Activated CD4-positive, alpha-beta T cell treated with anti-CD3 and anti-CD28 coated beads for 36 hours (primary cell): Measurements from ENCODE around the gene FNDC1. TPM values are rescaled to one million over a fixed set of nuclear protein-coding genes. Genes with fewer than 3 reads are reported as not detected.

Source experiments
- ATAC-seq: fragments of 200-7000 bp; cut with Tn5 transposase; one replicate; pipeline ENCODE4 v1.10.0; 2021; ENCODE audit warnings: mild to moderate bottlenecking, moderate library complexity
- CTCF ChIA-PET: fragments of 350-600 bp; sonication (Branson Sonifier 250); formaldehyde crosslinking; loops from one replicate; lab custom pipeline; 2021; ENCODE audit warnings: antibody characterized with exemption; lab: Charles Lee
- POLR2A ChIA-PET: fragments of 350-600 bp; sonication (Branson Sonifier 250); formaldehyde crosslinking; loops from one replicate; lab custom pipeline; 2021; ENCODE audit warnings: antibody characterized with exemption, inconsistent platforms; lab: Charles Lee
- DNase-seq: peaks from one replicate; pipeline ENCODE4 v3.0.0-alpha.2; 2020
- H3K27ac Mint-ChIP-seq: one replicate; pipeline ENCODE4 v1.8.0; 2021; ENCODE audit warnings: mixed read lengths
- H3K27me3 Mint-ChIP-seq: one replicate; pipeline ENCODE4 v1.8.0; 2021; ENCODE audit warnings: mixed read lengths
- H3K36me3 Mint-ChIP-seq: one replicate; pipeline ENCODE4 v1.8.0; 2021; ENCODE audit warnings: low read depth, mixed read lengths
- H3K4me1 Mint-ChIP-seq: one replicate; pipeline ENCODE4 v1.8.0; 2021; ENCODE audit warnings: mixed read lengths
- H3K4me3 Mint-ChIP-seq: one replicate; pipeline ENCODE4 v1.8.0; 2021; ENCODE audit warnings: mild to moderate bottlenecking, moderate library complexity, mixed read lengths
- H3K9me3 Mint-ChIP-seq: one replicate; pipeline ENCODE4 v1.8.0; 2021; ENCODE audit warnings: low read depth, mixed read lengths
- intact Hi-C, 2 experiments: fragments of 100-400 bp; cut with DNase I in 1 of 2; cut with micrococcal nuclease in 1 of 2; formaldehyde crosslinking; loops; one replicate each; pipeline versions ENCODE4 v1.14.2 to v1.15.1; 2022 to 2024; cut with DNase I, micrococcal nuclease
- total RNA-seq, 2 experiments: library from RNA; stranded (reverse); gene quantifications; one replicate each; pipeline ENCODE4 v1.2.3, GENCODE V29; 2021

FNDC1 gene
- total RNA-seq, 2 experiments from 2014 or later, result not detected

- CTCF ChIA-PET, result interaction anchor here (0.6 to 1.8 kb wide), 5 partner anchors 8 to 129 kb away, joined by 3 to 5 read pairs (median 3); no protein-coding TSS in a partner anchor
- intact Hi-C loops, result loop anchor here in 1 of 2 experiments (10.0 kb wide), 1 partner anchor 78 kb away; no protein-coding TSS in a partner anchor
- Mint-ChIP-seq H3K4me1 (peaks cover 10% of the 10 kb centered on the region), H3K27ac (no peak overlapping the region), H3K4me3 (no peak overlapping the region), H3K9me3 (no peaks in the 10 kb centered on the region), H3K36me3 (no peaks in the 10 kb centered on the region), H3K27me3 (peaks cover 28% of the 10 kb centered on the region)
- DNase-seq, result no peak
- ATAC-seq, result no peak
- POLR2A ChIA-PET, result no interaction called here
Observed at GRCh38 chr6:159176913-159177312, 7.7 kb downstream of the FNDC1 start.

- no peak overlapping the region for H3K4me3 Mint-ChIP-seq
- intact Hi-C loops, result loop anchor here in 1 of 2 experiments (10.0 kb wide), 1 partner anchor 76 kb away; no protein-coding TSS in a partner anchor
- H3K27me3 Mint-ChIP-seq, result peaks cover 13% of the 10 kb centered on the region
- no peak for ATAC-seq
- no peak for DNase-seq
- peaks cover 10% of the 10 kb centered on the region for H3K4me1 Mint-ChIP-seq
- CTCF ChIA-PET, result interaction anchor here (0.6 kb wide), 1 partner anchor 51 kb away, joined by 3 read pairs; no protein-coding TSS in a partner anchor
- H3K9me3 Mint-ChIP-seq, result no peaks in the 10 kb centered on the region
- POLR2A ChIA-PET, result no interaction called here
- no peak overlapping the region for H3K27ac Mint-ChIP-seq
- H3K36me3 Mint-ChIP-seq, result no peaks in the 10 kb centered on the region
Observed at GRCh38 chr6:159178847-159179246, 9.6 kb downstream of the FNDC1 start.

- Mint-ChIP-seq H3K27ac (no peak overlapping the region), H3K4me1 (peaks cover 9% of the 10 kb centered on the region), H3K4me3 (no peak overlapping the region), H3K9me3 (no peaks in the 10 kb centered on the region), H3K27me3 (peaks cover 10% of the 10 kb centered on the region), H3K36me3 (no peaks in the 10 kb centered on the region)
- intact Hi-C loops, result no loop called here
- POLR2A ChIA-PET, result no interaction called here
- ATAC-seq (no peak), DNase-seq (no peak)
- CTCF ChIA-PET, result interaction anchor here (0.6 kb wide), 1 partner anchor 18 kb away, joined by 3 read pairs; no protein-coding TSS in a partner anchor
Observed at GRCh38 chr6:159180001-159180400, 10.8 kb downstream of the FNDC1 start.

GRCh38 chr6:159181914-159182313 lies 12.7 kb downstream of the FNDC1 start:
- Mint-ChIP-seq H3K9me3 (no peaks in the 10 kb centered on the region), H3K27me3 (peaks cover 6% of the 10 kb centered on the region), H3K27ac (no peak overlapping the region), H3K36me3 (no peaks in the 10 kb centered on the region), H3K4me1 (peaks cover 9% of the 10 kb centered on the region), H3K4me3 (no peak overlapping the region)
- no peak for ATAC-seq
- POLR2A ChIA-PET, result no interaction called here
- intact Hi-C loops, result no loop called here
- CTCF ChIA-PET, result no interaction called here
- no peak for DNase-seq

- H3K27ac Mint-ChIP-seq, result no peak overlapping the region
- ChIA-PET POLR2A (no interaction called here), CTCF (interaction anchor here (1.1 to 3.4 kb wide), 2 partner anchors 10 to 12 kb away, joined by 5 to 22 read pairs; no protein-coding TSS in a partner anchor)
- no peak for DNase-seq
- intact Hi-C loops, result no loop called here
- H3K4me1 Mint-ChIP-seq, result peaks cover 9% of the 10 kb centered on the region
- no peaks in the 10 kb centered on the region for H3K9me3 Mint-ChIP-seq
- H3K27me3 Mint-ChIP-seq, result peaks cover 5% of the 10 kb centered on the region
- no peak overlapping the region for H3K4me3 Mint-ChIP-seq
- H3K36me3 Mint-ChIP-seq, result no peaks in the 10 kb centered on the region
- no peak for ATAC-seq
Observed at GRCh38 chr6:159184559-159184958, 15.4 kb downstream of the FNDC1 start.

GRCh38 chr6:159190460-159190859 lies 21.3 kb downstream of the FNDC1 start:
- ChIA-PET POLR2A (no interaction called here), CTCF (no interaction called here)
- intact Hi-C loops, result no loop called here
- Mint-ChIP-seq H3K36me3 (no peaks in the 10 kb centered on the region), H3K27ac (no peak overlapping the region), H3K27me3 (peaks cover 18% of the 10 kb centered on the region), H3K4me3 (no peak overlapping the region), H3K9me3 (no peaks in the 10 kb centered on the region), H3K4me1 (no peaks in the 10 kb centered on the region)
- ATAC-seq, result no peak
- DNase-seq, result no peak

GRCh38 chr6:159193923-159194322 lies 24.7 kb downstream of the FNDC1 start:
- H3K27ac Mint-ChIP-seq, result no peak overlapping the region
- no peaks in the 10 kb centered on the region for H3K4me1 Mint-ChIP-seq
- H3K27me3 Mint-ChIP-seq, result peaks cover 20% of the 10 kb centered on the region
- CTCF ChIA-PET, result interaction anchor here (0.6 to 2.4 kb wide), 3 partner anchors 20 to 689 kb away, joined by 3 to 8 read pairs (median 3); no protein-coding TSS in a partner anchor
- POLR2A ChIA-PET, result no interaction called here
- intact Hi-C loops, result no loop called here
- no peak overlapping the region for H3K4me3 Mint-ChIP-seq
- ATAC-seq (no peak), DNase-seq (no peak)
- H3K9me3 Mint-ChIP-seq, result no peaks in the 10 kb centered on the region
- H3K36me3 Mint-ChIP-seq, result no peaks in the 10 kb centered on the region

- ATAC-seq (no peak), DNase-seq (no peak)
- H3K9me3 Mint-ChIP-seq, result no peaks in the 10 kb centered on the region
- ChIA-PET CTCF (interaction anchor here (0.6 to 2.4 kb wide), 3 partner anchors 21 to 689 kb away, joined by 3 to 8 read pairs (median 3); no protein-coding TSS in a partner anchor), POLR2A (no interaction called here)
- H3K4me3 Mint-ChIP-seq, result no peak overlapping the region
- no peaks in the 10 kb centered on the region for H3K36me3 Mint-ChIP-seq
- H3K4me1 Mint-ChIP-seq, result no peaks in the 10 kb centered on the region
- H3K27ac Mint-ChIP-seq, result no peak overlapping the region
- peaks cover 20% of the 10 kb centered on the region for H3K27me3 Mint-ChIP-seq
- intact Hi-C loops, result no loop called here
Observed at GRCh38 chr6:159194421-159194820, 25.2 kb downstream of the FNDC1 start.

GRCh38 chr6:159196430-159196975 lies 27.3 kb downstream of the FNDC1 start:
- intact Hi-C loops, result no loop called here
- DNase-seq, result no peak
- no peaks in the 10 kb centered on the region for H3K36me3 Mint-ChIP-seq
- H3K4me3 Mint-ChIP-seq, result no peak overlapping the region
- POLR2A ChIA-PET, result no interaction called here
- no peak for ATAC-seq
- H3K4me1 Mint-ChIP-seq, result no peaks in the 10 kb centered on the region
- CTCF ChIA-PET, result no interaction called here
- peaks cover 29% of the 10 kb centered on the region for H3K27me3 Mint-ChIP-seq
- no peaks in the 10 kb centered on the region for H3K9me3 Mint-ChIP-seq
- H3K27ac Mint-ChIP-seq, result no peak overlapping the region

- Mint-ChIP-seq H3K27ac (no peak overlapping the region), H3K4me3 (no peak overlapping the region), H3K36me3 (no peaks in the 10 kb centered on the region), H3K4me1 (no peaks in the 10 kb centered on the region), H3K9me3 (no peaks in the 10 kb centered on the region), H3K27me3 (peaks cover 26% of the 10 kb centered on the region)
- CTCF ChIA-PET, result no interaction called here
- intact Hi-C loops, result no loop called here
- no peak for DNase-seq
- no peak for ATAC-seq
- POLR2A ChIA-PET, result no interaction called here
Observed at GRCh38 chr6:159197251-159197650, 28.1 kb downstream of the FNDC1 start.

GRCh38 chr6:159201336-159201735 lies 32.1 kb downstream of the FNDC1 start:
- intact Hi-C loops, result no loop called here
- POLR2A ChIA-PET, result interaction anchor here (0.6 kb wide), 2 partner anchors 421 to 439 kb away, joined by 3 read pairs; no protein-coding TSS in a partner anchor
- ATAC-seq (no peak), DNase-seq (no peak)
- no peaks in the 10 kb centered on the region for H3K9me3 Mint-ChIP-seq
- CTCF ChIA-PET, result interaction anchor here (0.9 kb wide), 2 partner anchors 13 to 17 kb away, joined by 3 read pairs; no protein-coding TSS in a partner anchor
- H3K4me3 Mint-ChIP-seq, result no peak overlapping the region
- no peaks in the 10 kb centered on the region for H3K4me1 Mint-ChIP-seq
- H3K27me3 Mint-ChIP-seq, result peaks cover 14% of the 10 kb centered on the region
- no peaks in the 10 kb centered on the region for H3K36me3 Mint-ChIP-seq
- H3K27ac Mint-ChIP-seq, result no peak overlapping the region
